ENCODE data around the gene RIMOC1.

DNA sequence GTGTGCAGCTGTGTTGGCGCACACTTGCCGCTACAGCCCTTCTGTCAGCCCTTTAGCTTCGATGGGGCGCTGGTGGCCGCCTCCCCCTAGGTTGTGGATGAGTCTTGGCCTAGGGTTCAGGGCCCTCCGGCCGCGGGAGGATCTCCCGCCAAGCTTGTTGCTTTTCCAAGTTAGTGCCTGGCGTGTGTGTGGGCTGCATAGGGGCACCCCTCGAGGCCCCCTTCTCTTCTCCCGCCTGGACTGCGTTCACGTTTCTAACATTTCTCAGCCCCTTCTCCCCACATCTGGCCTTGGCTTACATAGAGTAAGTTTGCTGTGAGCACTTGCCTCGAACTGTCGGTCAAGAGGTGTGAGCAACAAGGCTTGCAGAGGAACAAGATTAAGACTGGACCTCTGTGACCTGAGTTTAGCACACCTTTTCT lies 33.5 kb upstream of the RIMOC1 start:
- TF ChIP-seq, protein P1, sequence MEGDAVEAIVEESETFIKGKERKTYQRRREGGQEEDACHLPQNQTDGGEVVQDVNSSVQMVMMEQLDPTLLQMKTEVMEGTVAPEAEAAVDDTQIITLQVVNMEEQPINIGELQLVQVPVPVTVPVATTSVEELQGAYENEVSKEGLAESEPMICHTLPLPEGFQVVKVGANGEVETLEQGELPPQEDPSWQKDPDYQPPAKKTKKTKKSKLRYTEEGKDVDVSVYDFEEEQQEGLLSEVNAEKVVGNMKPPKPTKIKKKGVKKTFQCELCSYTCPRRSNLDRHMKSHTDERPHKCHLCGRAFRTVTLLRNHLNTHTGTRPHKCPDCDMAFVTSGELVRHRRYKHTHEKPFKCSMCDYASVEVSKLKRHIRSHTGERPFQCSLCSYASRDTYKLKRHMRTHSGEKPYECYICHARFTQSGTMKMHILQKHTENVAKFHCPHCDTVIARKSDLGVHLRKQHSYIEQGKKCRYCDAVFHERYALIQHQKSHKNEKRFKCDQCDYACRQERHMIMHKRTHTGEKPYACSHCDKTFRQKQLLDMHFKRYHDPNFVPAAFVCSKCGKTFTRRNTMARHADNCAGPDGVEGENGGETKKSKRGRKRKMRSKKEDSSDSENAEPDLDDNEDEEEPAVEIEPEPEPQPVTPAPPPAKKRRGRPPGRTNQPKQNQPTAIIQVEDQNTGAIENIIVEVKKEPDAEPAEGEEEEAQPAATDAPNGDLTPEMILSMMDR (IDR thresholded peaks at IDR 0.05), result no peak
- no peak for TF ChIP-seq POLR2A (IDR thresholded peaks at IDR 0.05)
